ENCODE measurements around the gene RNFT1. TPM values are rescaled to one million over a fixed set of nuclear protein-coding genes. Genes with fewer than 3 reads are reported as not detected.

RNFT1 gene
- total RNA-seq, 1 donor from 2014 or later, result 30.1 TPM

DNA sequence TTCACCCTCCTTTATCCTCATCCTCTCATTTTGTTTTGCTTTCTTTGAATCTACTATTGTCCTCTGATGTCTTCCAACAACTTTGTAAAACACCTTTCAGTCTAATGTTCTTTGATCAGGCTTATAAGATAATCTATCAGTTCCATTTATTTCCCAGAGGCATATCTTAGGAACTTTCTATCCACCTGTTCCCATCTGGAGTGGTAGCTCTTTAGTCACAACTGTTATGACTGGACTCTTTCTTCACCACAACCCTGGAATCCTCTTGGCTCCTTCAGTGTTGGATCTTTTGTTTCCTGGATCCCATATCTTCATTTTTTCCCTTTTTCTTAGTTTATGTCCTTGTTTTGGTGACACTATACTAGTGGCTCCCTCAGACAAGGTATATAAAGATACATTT lies 48.1 kb downstream of the RNFT1 start:
- Mint-ChIP-seq H3K4me1 (ENCODE audit: low read depth) (no peaks in the 10 kb centered on the region), H3K4me3 (ENCODE audit: low read depth) (no peak overlapping the region), H3K36me3 (ENCODE audit: insufficient read depth) (peaks cover 17% of the 10 kb centered on the region), H3K27ac (no peak overlapping the region), H3K27me3 (no peaks in the 10 kb centered on the region), H3K9me3 (ENCODE audit: low read depth) (no peaks in the 10 kb centered on the region)
- no peak for DNase-seq (ENCODE audit: low spot score, unreplicated experiment)
- TF ChIP-seq, protein P1, sequence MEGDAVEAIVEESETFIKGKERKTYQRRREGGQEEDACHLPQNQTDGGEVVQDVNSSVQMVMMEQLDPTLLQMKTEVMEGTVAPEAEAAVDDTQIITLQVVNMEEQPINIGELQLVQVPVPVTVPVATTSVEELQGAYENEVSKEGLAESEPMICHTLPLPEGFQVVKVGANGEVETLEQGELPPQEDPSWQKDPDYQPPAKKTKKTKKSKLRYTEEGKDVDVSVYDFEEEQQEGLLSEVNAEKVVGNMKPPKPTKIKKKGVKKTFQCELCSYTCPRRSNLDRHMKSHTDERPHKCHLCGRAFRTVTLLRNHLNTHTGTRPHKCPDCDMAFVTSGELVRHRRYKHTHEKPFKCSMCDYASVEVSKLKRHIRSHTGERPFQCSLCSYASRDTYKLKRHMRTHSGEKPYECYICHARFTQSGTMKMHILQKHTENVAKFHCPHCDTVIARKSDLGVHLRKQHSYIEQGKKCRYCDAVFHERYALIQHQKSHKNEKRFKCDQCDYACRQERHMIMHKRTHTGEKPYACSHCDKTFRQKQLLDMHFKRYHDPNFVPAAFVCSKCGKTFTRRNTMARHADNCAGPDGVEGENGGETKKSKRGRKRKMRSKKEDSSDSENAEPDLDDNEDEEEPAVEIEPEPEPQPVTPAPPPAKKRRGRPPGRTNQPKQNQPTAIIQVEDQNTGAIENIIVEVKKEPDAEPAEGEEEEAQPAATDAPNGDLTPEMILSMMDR (IDR thresholded peaks at IDR 0.05; ENCODE audit: unreplicated experiment), result no peak

DNA sequence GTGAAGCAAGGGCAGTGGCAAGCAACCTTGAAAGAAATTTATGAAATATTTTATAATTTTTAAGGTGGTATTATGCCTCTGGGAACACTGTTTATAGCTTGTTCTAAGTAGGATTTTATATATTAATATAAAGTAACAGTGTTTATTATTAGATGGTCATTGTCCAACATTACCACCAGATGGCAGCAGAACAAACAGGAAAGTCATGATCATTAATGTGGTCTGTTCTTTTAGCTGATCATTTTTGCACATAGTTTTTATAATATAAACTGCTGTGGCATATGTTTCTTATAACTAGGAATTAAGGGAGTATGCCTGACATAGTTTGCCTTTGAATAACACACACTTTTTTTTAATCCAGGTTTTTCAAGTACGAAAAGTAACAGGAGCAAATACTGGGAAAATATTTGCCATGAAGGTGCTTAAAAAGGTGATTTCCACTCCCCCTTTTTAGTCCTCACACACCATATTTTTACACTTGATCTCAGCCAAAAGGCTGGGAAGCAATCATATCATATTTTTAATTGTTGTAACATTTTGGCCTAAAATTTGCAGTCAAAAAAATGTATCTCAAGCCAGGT lies 50.2 kb downstream of the RNFT1 start:
- Mint-ChIP-seq H3K4me1 (ENCODE audit: low read depth) (no peaks in the 10 kb centered on the region), H3K27ac (no peak overlapping the region), H3K4me3 (ENCODE audit: low read depth) (no peak overlapping the region), H3K36me3 (ENCODE audit: insufficient read depth) (peaks cover 13% of the 10 kb centered on the region), H3K9me3 (ENCODE audit: low read depth) (no peaks in the 10 kb centered on the region), H3K27me3 (no peaks in the 10 kb centered on the region)
- no peak for DNase-seq (ENCODE audit: low spot score, unreplicated experiment)
- TF ChIP-seq, protein P1 (IDR thresholded peaks at IDR 0.05; ENCODE audit: unreplicated experiment), result peak; percentile 78

DNA sequence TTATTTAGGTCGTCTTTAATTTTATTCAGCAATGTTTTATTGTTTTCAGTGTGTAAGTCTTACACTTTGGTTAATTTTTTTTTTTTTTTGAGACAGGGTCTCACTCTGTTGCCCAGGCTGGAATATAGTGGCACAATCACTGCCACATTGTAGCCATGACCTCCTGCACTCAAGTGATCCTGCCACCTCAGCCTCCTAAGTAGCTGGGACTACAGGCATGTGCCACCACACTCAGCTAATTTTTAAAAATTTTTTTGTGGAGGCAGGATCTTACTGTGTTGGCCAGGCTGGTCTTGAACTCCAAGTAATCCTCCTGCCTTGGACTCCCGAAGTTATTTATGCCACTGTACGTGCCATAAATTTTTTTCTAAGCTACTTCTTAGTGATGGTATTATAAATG lies 57.1 kb downstream of the RNFT1 start:
- no peaks in the 10 kb centered on the region for H3K27me3 Mint-ChIP-seq
- no peaks in the 10 kb centered on the region for H3K9me3 Mint-ChIP-seq (ENCODE audit: low read depth)
- no peak for DNase-seq (ENCODE audit: low spot score, unreplicated experiment)
- no peak overlapping the region for H3K4me3 Mint-ChIP-seq (ENCODE audit: low read depth)
- H3K27ac Mint-ChIP-seq, result no peak overlapping the region
- TF ChIP-seq, protein P1 (IDR thresholded peaks at IDR 0.05; ENCODE audit: unreplicated experiment), result no peak
- peaks cover 2% of the 10 kb centered on the region for H3K36me3 Mint-ChIP-seq (ENCODE audit: insufficient read depth)
- peaks cover 2% of the 10 kb centered on the region for H3K4me1 Mint-ChIP-seq (ENCODE audit: low read depth)

DNA sequence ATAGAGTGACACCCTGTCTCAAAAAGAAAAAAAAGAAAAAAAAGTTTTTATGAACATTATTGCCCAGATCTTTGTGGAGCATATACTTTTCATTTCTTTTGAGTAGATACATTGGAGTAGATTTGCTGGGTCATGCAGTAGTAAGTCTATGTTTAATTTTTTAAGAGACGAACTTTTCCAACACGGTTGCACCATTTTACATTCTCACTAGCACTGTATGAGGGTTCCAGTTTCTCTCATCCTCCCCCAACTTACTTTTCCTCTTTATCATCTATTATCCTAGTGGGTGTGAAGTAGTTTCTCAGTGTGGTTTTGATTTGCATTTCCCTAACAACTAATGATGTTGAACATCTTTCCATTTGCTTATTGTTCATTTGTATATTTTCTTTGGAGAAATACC lies 61.1 kb downstream of the RNFT1 start:
- no peak for DNase-seq (ENCODE audit: low spot score, unreplicated experiment)
- H3K9me3 Mint-ChIP-seq (ENCODE audit: low read depth), result no peaks in the 10 kb centered on the region
- no peaks in the 10 kb centered on the region for H3K27me3 Mint-ChIP-seq
- H3K4me1 Mint-ChIP-seq (ENCODE audit: low read depth), result peaks cover 2% of the 10 kb centered on the region
- H3K4me3 Mint-ChIP-seq (ENCODE audit: low read depth), result no peak overlapping the region
- peak overlapping the region; percentile 36 for H3K27ac Mint-ChIP-seq
- peaks cover 1% of the 10 kb centered on the region for H3K36me3 Mint-ChIP-seq (ENCODE audit: insufficient read depth)
- TF ChIP-seq, protein P1 (IDR thresholded peaks at IDR 0.05; ENCODE audit: unreplicated experiment), result no peak

Other genes starting within 250 kb of the RNFT1 start
- 31.7 and 31.8 TPM in 2 replicates for gene TUBD1, start 71.8 kb downstream of the RNFT1 start, total RNA-seq
- gene RPS6KB1, start 71.6 kb downstream of the RNFT1 start, total RNA-seq, result 48.9 and 53.8 TPM in 2 replicates
- gene HEATR6, start 114.2 kb upstream of the RNFT1 start, total RNA-seq, result 35.0 and 37.0 TPM in 2 replicates
- gene CA4, start 185.2 kb upstream of the RNFT1 start, total RNA-seq, result 8.2 and 9.3 TPM in 2 replicates

Data from progenitor cell of endocrine pancreas (in vitro differentiated cells).